HG03342 (cell line): ENCODE measurements around the gene BLID.

Source experiments
- ATAC-seq: cut with Tn5 transposase; IDR thresholded peaks from one replicate; pipeline ENCODE4 v1.9.1; 2021; ENCODE audit warnings: mild to moderate bottlenecking, moderate library complexity; ENCODE audit not compliant: unreplicated experiment

Gene BLID

DNA sequence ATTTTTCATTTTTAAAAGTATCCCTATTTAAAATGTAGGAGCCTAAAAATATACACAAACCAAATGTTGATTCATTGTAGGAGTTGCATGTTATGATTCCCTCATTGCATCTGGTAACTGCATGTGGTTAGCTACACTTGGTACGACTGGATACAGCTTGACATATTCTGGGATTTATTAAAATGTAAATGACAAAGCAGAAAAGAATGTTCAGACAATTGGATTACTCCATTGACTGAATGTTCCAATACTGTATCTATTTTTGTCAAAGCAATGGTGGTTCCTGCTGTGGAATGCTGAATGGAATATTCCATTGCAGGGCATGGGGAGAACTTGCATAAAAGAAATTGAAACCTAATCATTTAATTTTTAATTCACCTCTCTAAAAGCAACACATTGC is 30.8 kb downstream of the BLID start:
- no peak for ATAC-seq

- ATAC-seq, result no peak
Measured at GRCh38 chr11:122082205-122082604, 33.8 kb downstream of the BLID start.

- ATAC-seq, result no peak
Measured at GRCh38 chr11:122081073-122081472, 34.9 kb downstream of the BLID start.

GRCh38 chr11:122077459-122077858 is 38.6 kb downstream of the BLID start:
- no peak for ATAC-seq

DNA sequence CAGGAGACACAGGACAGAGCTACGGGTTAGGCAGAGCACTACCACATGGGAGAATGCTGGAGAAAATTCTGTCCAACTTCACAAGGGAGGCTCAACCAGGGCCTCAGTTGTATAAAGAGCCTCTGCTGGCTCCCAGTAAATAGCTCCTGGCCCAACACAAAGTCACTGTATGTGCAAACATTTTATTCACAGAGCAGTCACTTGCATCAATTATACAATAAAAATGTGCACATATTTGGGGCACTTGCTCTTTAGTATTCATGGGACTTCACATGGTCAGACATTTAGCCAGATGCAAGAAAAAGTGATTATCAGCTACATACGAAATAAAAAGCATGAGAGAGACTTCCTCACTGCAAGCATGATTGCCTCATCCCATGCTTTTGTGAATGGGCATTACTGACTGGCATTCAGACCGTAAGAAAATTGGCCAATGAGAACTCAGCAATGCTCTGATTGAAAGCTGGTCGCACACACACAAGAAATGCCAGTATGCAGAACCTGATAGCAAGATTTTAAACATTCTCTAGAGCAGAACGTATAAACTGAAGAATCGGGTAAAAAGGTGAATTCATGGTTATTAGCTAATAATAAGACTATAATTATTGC is 39.4 kb downstream of the BLID start:
- no peak for ATAC-seq

DNA sequence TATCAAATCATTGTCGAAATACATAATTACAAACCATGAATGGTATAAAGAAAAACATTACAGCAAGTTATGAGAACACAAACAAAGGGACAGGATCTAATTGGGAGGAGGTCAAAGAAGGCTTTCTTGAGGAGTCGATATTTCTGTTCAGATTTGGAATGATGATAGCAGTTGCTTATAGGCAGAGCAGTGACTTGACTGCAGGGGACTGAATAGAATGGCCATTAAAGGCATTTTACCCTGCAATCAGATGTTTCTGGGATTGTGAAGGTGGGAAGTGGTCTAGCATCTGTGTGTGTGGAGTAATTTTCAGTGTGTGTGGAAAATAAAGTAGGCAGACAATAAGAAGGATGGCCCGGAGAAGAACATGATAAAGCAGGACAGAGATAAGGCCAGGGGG is 41.0 kb downstream of the BLID start:
- no peak for ATAC-seq

DNA sequence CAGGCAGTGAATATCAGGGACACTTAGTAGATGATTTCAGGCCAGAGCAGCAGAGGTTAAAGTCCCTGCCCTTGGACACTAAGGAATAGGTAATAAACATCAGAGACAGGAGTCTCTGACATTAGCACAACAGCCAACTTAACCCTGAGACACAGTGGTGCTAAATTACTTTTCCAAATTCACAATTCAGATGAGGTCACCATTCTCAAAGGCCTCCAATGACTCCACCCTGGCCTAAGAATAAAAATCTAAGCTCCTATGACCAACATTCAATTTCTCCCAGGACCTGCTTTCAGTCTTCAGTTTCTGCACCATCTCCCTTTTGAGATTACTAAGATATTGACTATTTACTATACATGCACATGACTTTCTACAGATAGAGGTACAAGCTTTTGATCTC is 42.0 kb downstream of the BLID start:
- no peak for ATAC-seq

DNA sequence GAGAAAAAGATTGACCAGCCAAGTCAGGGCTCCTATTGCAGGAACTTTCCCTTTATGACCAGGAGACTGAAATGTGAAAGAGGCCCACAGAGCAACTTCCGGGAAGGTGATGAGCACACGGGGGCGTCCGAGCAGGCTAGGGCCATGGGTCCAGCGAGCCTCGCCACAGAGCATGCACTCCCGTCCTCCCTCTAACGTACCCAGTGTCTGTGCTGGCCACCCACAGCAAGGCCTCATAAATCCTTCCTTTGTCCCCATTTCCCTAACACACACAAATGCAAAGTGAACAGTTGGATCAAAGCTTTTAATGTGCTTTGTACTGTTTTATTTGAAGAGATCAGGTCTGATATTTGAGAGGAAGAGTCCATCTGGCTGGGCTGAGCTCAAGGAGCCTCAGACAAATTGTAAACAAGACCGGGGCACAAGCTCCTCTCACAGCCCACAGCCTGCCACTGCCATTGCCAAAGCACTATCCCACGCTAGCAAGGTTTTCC is 44.3 kb downstream of the BLID start:
- no peak for ATAC-seq

DNA sequence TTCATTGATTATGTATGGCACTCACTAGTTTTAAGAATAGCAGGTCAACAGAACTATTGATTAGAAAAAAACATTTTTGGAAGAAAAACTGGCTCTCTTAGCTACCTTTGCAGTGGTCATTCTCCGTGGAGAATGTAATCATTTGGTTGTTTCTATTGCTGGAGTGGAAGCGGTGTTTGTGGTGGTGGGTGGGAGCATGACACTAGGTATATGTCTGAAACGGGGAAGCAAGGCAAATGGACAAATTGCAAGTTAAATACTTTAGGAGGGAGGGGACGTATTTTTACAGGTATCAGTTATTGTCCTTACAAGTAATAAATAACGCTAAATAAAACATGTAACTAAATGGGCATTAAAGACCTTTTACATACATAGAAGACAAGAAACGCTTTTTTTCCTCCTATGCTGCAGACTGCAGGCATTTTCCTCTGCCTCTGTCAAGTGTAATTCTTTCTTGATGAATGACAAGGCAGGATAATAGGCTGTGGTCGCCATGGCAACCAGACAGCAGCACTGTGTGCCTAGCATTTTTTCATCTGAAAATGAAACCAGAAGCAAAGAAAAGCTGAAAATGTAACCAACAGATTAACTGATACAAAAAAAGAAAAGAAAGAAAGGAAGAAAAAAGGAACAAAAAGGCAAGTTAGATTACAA is 46.2 kb downstream of the BLID start:
- ATAC-seq, result no peak

DNA sequence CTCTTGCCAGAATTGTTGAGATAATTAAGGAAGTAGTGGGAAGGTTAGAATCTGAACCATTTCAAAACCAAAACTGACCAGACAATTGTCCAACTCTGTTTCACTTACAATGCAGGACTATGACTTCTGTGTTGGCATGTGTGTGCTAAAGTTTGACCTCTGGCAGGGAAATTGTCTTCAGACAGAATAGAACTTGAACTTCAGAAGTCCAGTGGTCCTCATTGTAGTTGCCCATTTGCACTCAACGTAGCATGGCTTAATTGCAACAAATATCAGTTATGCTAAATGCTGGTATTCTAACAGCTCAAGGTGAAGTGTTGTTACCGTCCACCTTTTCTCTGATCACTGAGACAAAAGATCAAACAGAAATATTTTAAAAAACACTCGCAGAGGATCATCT is 47.2 kb downstream of the BLID start:
- no peak for ATAC-seq

GRCh38 chr11:122068141-122068540 is 47.9 kb downstream of the BLID start:
- ATAC-seq, result no peak
